K562 (cell line): ENCODE measurements around the gene GPR42. TPM values are rescaled to one million over a fixed set of nuclear protein-coding genes. Genes with fewer than 3 reads are reported as not detected.

Experiments
- ATAC-seq: fragments of 200-7000 bp; cut with Tn5 transposase; 3 replicates; pipeline ENCODE4 v1.9.1; 2020; ENCODE audit warnings: moderate library complexity
- BruUV-seq: library from RNA; stranded (reverse); fragments of 400-500 nt; replicated peaks from 2 replicates; lab custom pipeline; 2021; lab: Mats Ljungman, UMichigan
- CTCF ChIA-PET: fragments of 300-600 bp; formaldehyde crosslinking; extraction: SDS; loops from one replicate; lab custom pipeline; 2021; ENCODE audit warnings: low intra/inter-chr PET ratio; lab: Yijun Ruan, JAX
- POLR2A ChIA-PET: fragments of 300-600, 350-650 bp; sonication (Branson Sonifier 250); formaldehyde crosslinking; extraction: SDS; loops from one replicate; lab custom pipeline; 2021; ENCODE audit warnings: antibody characterized with exemption, inconsistent platforms; lab: Yijun Ruan, JAX
- DNase-seq, 4 experiments: peaks; one replicate each; pipeline versions ENCODE4 v3.0.0 to v3.0.0-alpha.2; 2011 to 2018; ENCODE audit warnings: low spot score in 3 of 4, mixed read lengths in 3 of 4; ENCODE audit errors: extremely low read depth in 1 of 4
- FAIRE-seq: peaks from 2 replicates; lab custom pipeline; 2011; peaks lifted over from hg19 to GRCh38; lab: Jason Lieb, UNC
- H2AFZ ChIP-seq: 2 replicates; pipeline ENCODE4 v1.6.0; 2011; ENCODE audit warnings: low read depth, low read length, control low read depth, inconsistent platforms
- H3K27ac ChIP-seq: fragments of 200-600 bp; 3 replicates; pipeline ENCODE4 v1.8.0; 2011; ENCODE audit warnings: low read depth, mild to moderate bottlenecking, control low read depth, inconsistent platforms, low read length, moderate library complexity, mixed read lengths; ENCODE audit errors: extremely low read depth
- H3K27me3 ChIP-seq, 2 experiments: fragments of 300-600 bp in 1 of 2; 2 replicates in 1 of 2; 3 replicates in 1 of 2; pipeline versions ENCODE4 v1.6.0 to v1.8.0; 2011; ENCODE audit warnings: inconsistent platforms in 2 of 2, low read length in 2 of 2, mild to moderate bottlenecking in 1 of 2, mixed read lengths in 1 of 2, moderate library complexity in 1 of 2; ENCODE audit not compliant: control insufficient read depth in 2 of 2, insufficient read depth in 2 of 2
- H3K36me3 ChIP-seq: fragments of 300-600 bp; 3 replicates; pipeline ENCODE4 v1.8.0; 2011; ENCODE audit warnings: mild to moderate bottlenecking, low read length, inconsistent platforms; ENCODE audit not compliant: control insufficient read depth, insufficient read depth
- H3K4me1 ChIP-seq, 2 experiments: fragments of 200-600 bp in 1 of 2; replicated peaks in 1 of 2; 2 replicates in 1 of 2; 3 replicates in 1 of 2; pipeline versions ENCODE4 v1.5.1 to v1.8.0; 2011; ENCODE audit warnings: inconsistent platforms in 2 of 2, low read length in 2 of 2, mild to moderate bottlenecking in 1 of 2, mixed read lengths in 1 of 2, moderate library complexity in 1 of 2; ENCODE audit not compliant: control insufficient read depth in 2 of 2, insufficient read depth in 2 of 2
- H3K4me2 ChIP-seq: 2 replicates; pipeline ENCODE4 v1.6.1; 2011; ENCODE audit warnings: low read length, control low read depth, inconsistent platforms, mixed read lengths; ENCODE audit not compliant: insufficient read depth
- H3K4me3 ChIP-seq: fragments of 200-600 bp; sonication (generic), shearing (Covaris generic); 2 replicates; pipeline ENCODE4 v1.5.1; 2016; ENCODE audit warnings: control low read depth, inconsistent platforms
- H3K79me2 ChIP-seq: fragments of 200-600 bp; 3 replicates; pipeline ENCODE4 v1.8.0; 2011; ENCODE audit warnings: low read length, inconsistent platforms; ENCODE audit not compliant: control insufficient read depth, insufficient read depth
- H3K9ac ChIP-seq, 2 experiments: 2 replicates each; pipeline versions ENCODE4 v1.6.0 to v1.6.1; 2011; ENCODE audit warnings: low read depth in 2 of 2, low read length in 2 of 2, control low read depth in 1 of 2, inconsistent platforms in 1 of 2, mild to moderate bottlenecking in 1 of 2, mixed read lengths in 1 of 2; ENCODE audit not compliant: insufficient read depth in 1 of 2
- H3K9me1 ChIP-seq: one replicate; pipeline ENCODE4 v1.6.0; 2011; ENCODE audit warnings: inconsistent platforms, mild to moderate bottlenecking, low read length, moderate library complexity; ENCODE audit not compliant: control insufficient read depth, insufficient read depth
- H3K9me3 ChIP-seq: replicated peaks from 2 replicates; pipeline ENCODE4 v1.5.1; 2011; ENCODE audit warnings: low read depth, low read length, inconsistent platforms; ENCODE audit not compliant: control insufficient read depth, insufficient read depth
- H4K20me1 ChIP-seq: replicated peaks from 2 replicates; pipeline ENCODE4 v1.6.1; 2011; ENCODE audit warnings: low read length, inconsistent platforms, mixed read lengths; ENCODE audit not compliant: control insufficient read depth, insufficient read depth
- CBFB ChIP-seq: sonication (generic); formaldehyde crosslinking; IDR thresholded peaks from 2 replicates; pipeline ENCODE4 v1.4.0; 2020; ENCODE audit warnings: mild to moderate bottlenecking, missing genetic modification reagents
- KLF1 ChIP-seq: fragments of 450-650 bp; IDR thresholded peaks from 2 replicates; pipeline ENCODE4 v1.6.1; 2016; ENCODE audit warnings: missing genetic modification characterization, missing compliant biosample characterization
- MTF1 ChIP-seq: fragments of 250-450 bp; sonication (Bioruptor Pico); IDR thresholded peaks from 2 replicates; pipeline ENCODE4 v1.9.0; 2021; ENCODE audit warnings: moderate library complexity, mild to moderate bottlenecking, inconsistent platforms, borderline replicate concordance
- NR3C1 ChIP-seq: sonication (generic); formaldehyde crosslinking; IDR thresholded peaks from 2 replicates; pipeline ENCODE4 v1.8.1; 2022; ENCODE audit warnings: missing genetic modification reagents
- RBBP5 ChIP-seq: fragments of 200-600 bp; sonication (generic); IDR thresholded peaks from 2 replicates; pipeline ENCODE4 v1.6.1; 2012; ENCODE audit warnings: borderline replicate concordance, mild to moderate bottlenecking, low read length, control low read depth, inconsistent platforms; ENCODE audit not compliant: insufficient read depth, poor library complexity, severe bottlenecking
- RNF2 ChIP-seq: sonication (generic); IDR thresholded peaks from 2 replicates; pipeline ENCODE4 v1.6.1; 2016
- SMAD4 ChIP-seq: fragments of 250-450 bp; sonication (Bioruptor Pico); conservative IDR thresholded peaks from 2 replicates; pipeline ENCODE4 v1.8.0; 2021; ENCODE audit warnings: inconsistent platforms, mild to moderate bottlenecking, moderate library complexity
- SREBF1 ChIP-seq: fragments of 150-350 bp; IDR thresholded peaks from 2 replicates; pipeline ENCODE4 v1.6.1; 2014; ENCODE audit warnings: antibody characterized with exemption, low read depth, low read length, borderline replicate concordance
- YY1 ChIP-seq, 3 experiments: IDR thresholded peaks; 2 replicates each; pipeline ENCODE4 v1.6.1; 2011; ENCODE audit warnings: low read length in 2 of 3, mild to moderate bottlenecking in 2 of 3, moderate library complexity in 2 of 3, borderline replicate concordance in 1 of 3, control low read depth in 1 of 3, low read depth in 1 of 3; ENCODE audit not compliant: insufficient read depth in 3 of 3, insufficient replicate concordance in 2 of 3, control insufficient read depth in 1 of 3, insufficient read length in 1 of 3; ENCODE audit errors: extremely low read depth in 1 of 3
- WGBS: fragments of 100-300 bp; shearing (Covaris generic); methylation state at CpG from one replicate; pipeline ENCODE4 v1.1.6; 2016; ENCODE audit warnings: low coverage, mixed read lengths; ENCODE audit not compliant: insufficient coverage; ENCODE audit errors: missing lambda C conversion rate; 5-methylcytosine and 5-hydroxymethylcytosine counted together
- in situ Hi-C: fragments of 300-500 bp; cut with MboI; formaldehyde crosslinking; loops from 4 replicates; pipeline ENCODE4 v1.15.0; 2018; ENCODE audit warnings: inconsistent platforms, mixed read lengths
- intact Hi-C: fragments of 100-400 bp; cut with micrococcal nuclease; formaldehyde crosslinking; loops from 2 replicates; pipeline ENCODE4 v1.14.2; 2022
- polyA plus RNA-seq, 8 experiments: library from polyadenylated mRNA; depleted of rRNA in 4 of 8; stranded (reverse) in 5 of 8; unstranded in 3 of 8; fragments of >200 nt; fragmentation: Nextera tagmentation in 2 of 8; fragmentation: Illumina TruSeq in 1 of 8; extraction: Ambion mirVana in 2 of 8; extraction: Trizol in 1 of 8; gene quantifications; 2 replicates each; pipeline versions ENCODE4 v1.2.1 to v1.2.3, GENCODE V29; 2011 to 2014; ENCODE audit warnings: inconsistent platforms in 1 of 8, missing spikeins in 1 of 8
- total RNA-seq, 7 experiments: library from RNA; depleted of rRNA in 6 of 7; stranded (reverse); fragments of >200 nt in 6 of 7; fragmentation: Illumina TruSeq in 2 of 7; extraction: Trizol in 2 of 7; gene quantifications; 2 replicates each; pipeline versions ENCODE4 v1.2.1 to v1.2.3, GENCODE V29; 2011 to 2021; ENCODE audit warnings: low replicate concordance in 1 of 7

GPR42 gene
- total and polyA plus RNA-seq, 9 of the 15 experiments (the other 6 are each of a cell fraction or from before 2014, with no cell fraction given) = not detected

DNA sequence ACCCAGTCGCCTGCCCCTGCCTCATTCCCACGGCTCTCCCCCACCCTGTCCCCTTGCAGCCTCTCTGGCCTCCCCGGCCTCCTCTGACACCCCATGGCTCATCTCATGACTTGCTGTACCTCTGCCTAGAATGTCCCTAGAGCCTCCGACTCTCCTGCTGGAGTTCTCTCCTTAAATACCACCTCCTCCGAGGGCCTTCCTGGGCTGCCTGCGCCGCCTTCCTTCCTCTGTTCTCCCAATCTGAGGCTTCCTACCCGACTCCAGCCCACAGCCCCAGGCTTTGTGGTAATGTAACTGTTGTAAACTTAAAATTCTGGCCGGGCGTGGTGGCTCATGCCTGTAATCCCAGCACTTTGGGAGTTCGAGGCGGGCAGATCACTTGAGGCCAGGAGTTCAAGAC, 27.7 kb downstream of the GPR42 start:
- H3K9ac ChIP-seq = no peak overlapping the region
- FAIRE-seq = no peak
- DNase-seq = no peak
- no TSS peak for BruUV-seq
- no peak overlapping the region for H3K4me2 ChIP-seq
- H3K27ac ChIP-seq = no peak overlapping the region
- intact Hi-C loops (no loop called here), in situ Hi-C loops (no loop called here)
- no peaks in the 10 kb centered on the region for H3K36me3 ChIP-seq
- no peaks in the 10 kb centered on the region for H3K79me2 ChIP-seq
- POLR2A ChIA-PET = no interaction called here
- H3K4me1 ChIP-seq = peaks cover 6 to 7% of the 10 kb centered on the region in 2 experiments; a peak in 2 of 5 replicates
- H3K27me3 ChIP-seq = no peaks in the 10 kb centered on the region; a peak in 1 of 5 replicates
- no peak for ATAC-seq
- H2AFZ ChIP-seq = no peak overlapping the region
- no peaks in the 10 kb centered on the region for H4K20me1 ChIP-seq
- TF ChIP-seq MTF1 (no peak), YY1 (IDR thresholded peaks at IDR 0.05; ENCODE audit: borderline replicate concordance in 1 of 3, control insufficient read depth in 1 of 3, extremely low read depth in 1 of 3, insufficient read depth in 3 of 3, insufficient read length in 1 of 3, insufficient replicate concordance in 2 of 3, low read depth in 1 of 3, low read length in 2 of 3) (no peak), SMAD4 (CRISPR knock-in tag) (no peak), SREBF1 (no peak)
- H3K9me1 ChIP-seq = no peaks in the 10 kb centered on the region
- CTCF ChIA-PET = no interaction called here
- H3K9me3 ChIP-seq = no peaks in the 10 kb centered on the region
- no peak overlapping the region for H3K4me3 ChIP-seq
- WGBS = 33% methylated on average over 12 of the region's 12 CpGs

DNA sequence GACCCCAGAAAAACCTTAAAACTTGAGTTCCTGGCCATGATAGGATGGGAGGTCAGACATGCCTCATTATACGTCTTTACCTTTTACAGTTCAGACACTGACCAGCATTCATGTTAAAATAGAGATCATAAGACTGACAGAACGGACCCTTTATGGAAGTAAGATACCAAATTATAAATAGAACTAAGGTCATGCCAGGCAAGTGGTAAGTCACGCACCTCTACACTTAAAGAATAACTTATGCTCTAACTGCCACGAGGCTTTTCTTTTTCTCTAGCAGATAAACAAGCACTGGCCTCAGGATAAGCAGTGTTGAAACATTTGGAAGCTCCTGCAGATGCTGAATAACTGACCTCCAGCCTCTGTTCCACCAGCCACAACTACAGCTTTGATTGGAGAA, 28.4 kb downstream of the GPR42 start:
- ChIA-PET POLR2A (no interaction called here), CTCF (no interaction called here)
- TF ChIP-seq NR3C1 (CRISPR knock-in tag) (no peak), KLF1 (tag) (no peak), CBFB (CRISPR knock-in tag) (no peak), RNF2 (no peak), RBBP5 (no peak)
- intact Hi-C loops (no loop called here), in situ Hi-C loops (no loop called here)
- peaks cover 7 to 9% of the 10 kb centered on the region in 2 experiments; a peak in 2 of 5 replicates for H3K4me1 ChIP-seq
- no peak overlapping the region for H3K4me3 ChIP-seq
- no peak for DNase-seq
- no peaks in the 10 kb centered on the region; a peak in 1 of 5 replicates for H3K27me3 ChIP-seq
- WGBS = 17% methylated on average over 4 of the region's 4 CpGs
- H3K9me3 ChIP-seq = no peaks in the 10 kb centered on the region
- H4K20me1 ChIP-seq = no peaks in the 10 kb centered on the region
- no peak for ATAC-seq
- no peaks in the 10 kb centered on the region for H3K79me2 ChIP-seq
- H3K36me3 ChIP-seq = no peaks in the 10 kb centered on the region
- no peak overlapping the region for H3K27ac ChIP-seq
- no peak overlapping the region for H2AFZ ChIP-seq
- BruUV-seq = no TSS peak
- H3K9ac ChIP-seq = no peak overlapping the region
- H3K9me1 ChIP-seq = no peaks in the 10 kb centered on the region
- no peak for FAIRE-seq
- no peak overlapping the region for H3K4me2 ChIP-seq
